HepG2 (cell line): ENCODE measurements around the gene ANXA5. TPM values are rescaled to one million over a fixed set of nuclear protein-coding genes. Genes with fewer than 3 reads are reported as not detected.

ENCODE experiments used
- ATAC-seq: fragments of 200-7000 bp; cut with Tn5 transposase; 3 replicates; pipeline ENCODE4 v1.9.1; 2020; ENCODE audit warnings: mild to moderate bottlenecking, moderate library complexity
- Bru-seq: library from RNA; stranded (reverse); fragments of 400-500 nt; gene quantifications from one replicate; lab custom pipeline; 2021; lab: Mats Ljungman, UMichigan
- BruChase-seq, 2 experiments: library from RNA; stranded (reverse); fragments of 400-500 nt; gene quantifications; one replicate each; lab custom pipeline; 2021; lab: Mats Ljungman, UMichigan
- BruUV-seq: library from RNA; stranded (reverse); fragments of 400-500 nt; replicated peaks from 2 replicates; lab custom pipeline; 2021; lab: Mats Ljungman, UMichigan
- CTCF ChIA-PET: fragments of 300-600 bp; formaldehyde crosslinking; extraction: SDS; loops from one replicate; lab custom pipeline; 2021; ENCODE audit warnings: low total read pairs, inconsistent platforms, low intra/inter-chr PET ratio; lab: Yijun Ruan, JAX
- POLR2A ChIA-PET: fragments of 350-600 bp; sonication (Branson Sonifier 250); formaldehyde crosslinking; loops from one replicate; lab custom pipeline; 2020; ENCODE audit warnings: antibody characterized with exemption, inconsistent platforms; lab: Yijun Ruan, JAX
- DNase-seq: peaks from one replicate; pipeline ENCODE4 v3.0.0-alpha.2; 2015; ENCODE audit warnings: low spot score
- FAIRE-seq: peaks from 3 replicates; lab custom pipeline; 2011; peaks lifted over from hg19 to GRCh38; lab: Jason Lieb, UNC
- H2AFZ ChIP-seq: one replicate; pipeline ENCODE4 v1.6.1; 2011; ENCODE audit warnings: low read length, inconsistent platforms
- H3K27ac ChIP-seq: fragments of 300-600 bp; 3 replicates; pipeline ENCODE4 v1.8.0; 2011; ENCODE audit warnings: mixed run types, mild to moderate bottlenecking, mixed read lengths, low read length, inconsistent platforms; ENCODE audit not compliant: insufficient read depth; ENCODE audit errors: extremely low read length
- H3K27me3 ChIP-seq, 2 experiments: fragments of 200-600 bp in 1 of 2; 2 replicates in 1 of 2; 3 replicates in 1 of 2; pipeline versions ENCODE4 v1.6.0 to v1.8.0; 2011; ENCODE audit warnings: low read length in 2 of 2, mild to moderate bottlenecking in 2 of 2, moderate library complexity in 2 of 2, inconsistent platforms in 1 of 2; ENCODE audit not compliant: insufficient read depth in 2 of 2, control insufficient read depth in 1 of 2
- H3K36me3 ChIP-seq, 2 experiments: fragments of 200-600 bp in 1 of 2; replicated peaks in 1 of 2; 2 replicates in 1 of 2; 3 replicates in 1 of 2; pipeline versions ENCODE4 v1.5.1 to v1.8.0; 2011; ENCODE audit warnings: low read length in 2 of 2, inconsistent platforms in 1 of 2; ENCODE audit not compliant: insufficient read depth in 2 of 2, control insufficient read depth in 1 of 2
- H3K4me1 ChIP-seq: 2 replicates; pipeline ENCODE4 v1.5.1; 2012; ENCODE audit warnings: low read length, inconsistent platforms; ENCODE audit not compliant: insufficient read depth
- H3K4me2 ChIP-seq: 2 replicates; pipeline ENCODE4 v1.6.0; 2011; ENCODE audit warnings: low read depth, low read length, inconsistent platforms
- H3K4me3 ChIP-seq, 3 experiments: fragments of 200-600 bp in 1 of 3; sonication (generic), shearing (Covaris generic) in 1 of 3; replicated peaks in 1 of 3; 2 replicates each; pipeline ENCODE4 v1.5.1; 2011 to 2016; ENCODE audit warnings: low read length in 3 of 3, inconsistent platforms in 2 of 3, low read depth in 2 of 3, mild to moderate bottlenecking in 2 of 3, control low read depth in 1 of 3, mixed read lengths in 1 of 3; ENCODE audit not compliant: insufficient read depth in 1 of 3
- H3K79me2 ChIP-seq: one replicate; pipeline ENCODE4 v1.6.1; 2011; ENCODE audit warnings: low read length, inconsistent platforms; ENCODE audit not compliant: insufficient read depth
- H3K9ac ChIP-seq: 2 replicates; pipeline ENCODE4 v1.6.0; 2011; ENCODE audit warnings: mild to moderate bottlenecking, low read depth, low read length, inconsistent platforms; ENCODE audit not compliant: insufficient read depth
- H3K9me3 ChIP-seq: 2 replicates; pipeline ENCODE4 v1.5.1; 2012; ENCODE audit warnings: mild to moderate bottlenecking, low read length
- H4K20me1 ChIP-seq: 2 replicates; pipeline ENCODE4 v1.6.0; 2011; ENCODE audit warnings: inconsistent platforms, mild to moderate bottlenecking, low read length, moderate library complexity; ENCODE audit not compliant: insufficient read depth
- ATM ChIP-seq: fragments of 450-650 bp; IDR thresholded peaks from 2 replicates; pipeline ENCODE4 v1.7.1; 2017; ENCODE audit warnings: mild to moderate bottlenecking, borderline replicate concordance
- CC2D1A ChIP-seq: sonication (generic); formaldehyde crosslinking; IDR thresholded peaks from 2 replicates; pipeline ENCODE4 v1.8.1; 2023; ENCODE audit warnings: mild to moderate bottlenecking, missing genetic modification reagents
- DRAP1 ChIP-seq: IDR thresholded peaks from 2 replicates; pipeline ENCODE4 v1.6.1; 2016; ENCODE audit warnings: missing genetic modification reagents, missing compliant biosample characterization
- IKZF1 ChIP-seq: fragments of 450-650 bp; IDR thresholded peaks from 2 replicates; pipeline ENCODE4 v1.7.1; 2016
- KAT2B ChIP-seq: fragments of 150-350 bp; IDR thresholded peaks from 2 replicates; pipeline ENCODE4 v1.6.1; 2014; ENCODE audit warnings: low read depth, low read length, borderline replicate concordance
- KLF11 ChIP-seq: IDR thresholded peaks from 2 replicates; pipeline ENCODE4 v1.6.1; 2016; ENCODE audit warnings: missing compliant biosample characterization
- KMT2A ChIP-seq: sonication (generic); formaldehyde crosslinking; IDR thresholded peaks from 2 replicates; pipeline ENCODE4 v1.4.0; 2020; ENCODE audit warnings: missing genetic modification reagents
- LCORL ChIP-seq, 2 experiments: fragments of 450-650 bp in 1 of 2; sonication (generic) in 1 of 2; formaldehyde crosslinking in 1 of 2; IDR thresholded peaks; 2 replicates each; pipeline versions ENCODE4 v1.5.0 to v1.6.1; 2017 to 2020; ENCODE audit warnings: antibody characterized with exemption in 1 of 2, missing genetic modification reagents in 1 of 2
- MYC ChIP-seq: sonication (generic); formaldehyde crosslinking; IDR thresholded peaks from 2 replicates; pipeline ENCODE4 v1.9.0; 2021; ENCODE audit warnings: missing genetic modification reagents, borderline replicate concordance
- PCBP1 ChIP-seq: fragments of 200-400 bp; formaldehyde crosslinking; IDR thresholded peaks from 2 replicates; pipeline ENCODE4 v1.6.1; 2017; ENCODE audit warnings: mild to moderate bottlenecking, low read depth, low read length, borderline replicate concordance
- SNAPC2 ChIP-seq: sonication (generic); formaldehyde crosslinking; IDR thresholded peaks from 2 replicates; pipeline ENCODE4 v1.8.1; 2022; ENCODE audit warnings: mild to moderate bottlenecking, missing genetic modification reagents
- SRSF1 ChIP-seq: fragments of 200-400 bp; formaldehyde crosslinking; optimal IDR thresholded peaks from 2 replicates; pipeline ENCODE3; 2017; ENCODE audit warnings: mild to moderate bottlenecking, low read depth, low read length, moderate library complexity
- SRSF4 ChIP-seq: fragments of 200-400 bp; formaldehyde crosslinking; IDR thresholded peaks from one replicate; pipeline ENCODE4 v1.6.1; 2018; ENCODE audit warnings: mild to moderate bottlenecking, low read depth, low read length, moderate library complexity; ENCODE audit not compliant: poor library complexity, severe bottlenecking
- ZNF24 ChIP-seq: fragments of 450-650 bp; IDR thresholded peaks from 2 replicates; pipeline ENCODE4 v1.6.1; 2017; ENCODE audit warnings: antibody characterized with exemption, mild to moderate bottlenecking
- WGBS: methylation state at CpG from one replicate; pipeline ENCODE4 v1.1.6; 2017; ENCODE audit warnings: low lambda C conversion rate; 5-methylcytosine and 5-hydroxymethylcytosine counted together
- in situ Hi-C: cut with HindIII; loops from 2 replicates; pipeline ENCODE4 v1.10.0; 2017; ENCODE audit warnings: low pct_unique_long_range_greater_than_20kb; ENCODE audit not compliant: extremely low pct_ligation_motif_present
- intact Hi-C: fragments of 100-400 bp; cut with micrococcal nuclease; formaldehyde crosslinking; loops from one replicate; pipeline ENCODE4 v1.10.0; 2022; ENCODE audit not compliant: unreplicated experiment
- long read RNA-seq, 2 experiments: library from RNA in 1 of 2; library from polyadenylated mRNA in 1 of 2; stranded (forward) in 1 of 2; unstranded in 1 of 2; transcript quantifications; one replicate each; pipeline ENCODE4 v2.0.0, GENCODE V29; 2019 to 2022
- polyA minus RNA-seq, 3 experiments: library from RNA; depleted of rRNA, polyadenylated mRNA; stranded (reverse); fragments of >200 nt; gene quantifications; 2 replicates each; pipeline ENCODE4 v1.2.3, GENCODE V29; 2011; ENCODE audit warnings: low replicate concordance in 1 of 3
- polyA plus RNA-seq, 8 experiments: library from polyadenylated mRNA; depleted of rRNA in 3 of 8; stranded (reverse) in 7 of 8; unstranded in 1 of 8; fragments of >200 nt; fragmentation: Illumina TruSeq in 4 of 8; extraction: Trizol in 4 of 8; gene quantifications; 2 replicates each; pipeline versions ENCODE4 v1.2.1 to v1.2.3, GENCODE V29; 2011 to 2016; ENCODE audit warnings: low read depth in 4 of 8, missing spikeins in 1 of 8, mixed read lengths in 1 of 8; ENCODE audit not compliant: insufficient read depth in 1 of 8
- total RNA-seq, 5 experiments: library from RNA; depleted of rRNA; stranded (reverse); fragments of >200 nt; fragmentation: Illumina TruSeq; extraction: Trizol; gene quantifications; 2 replicates each; pipeline ENCODE4 v1.2.3, GENCODE V29; 2016; ENCODE audit warnings: low read depth in 1 of 5
- TF ChIP-seq, protein P1 (sequence below): sonication (generic); formaldehyde crosslinking; IDR thresholded peaks from 2 replicates; pipeline ENCODE4 v1.4.0; 2020; ENCODE audit warnings: mild to moderate bottlenecking, missing genetic modification reagents
- TF ChIP-seq, protein P2 (sequence below): sonication (generic); formaldehyde crosslinking; IDR thresholded peaks from 2 replicates; pipeline ENCODE4 v1.5.0; 2020; ENCODE audit warnings: missing genetic modification reagents

ANXA5 gene
- total RNA-seq (2016; rRNA removed; fragmentation: Illumina TruSeq; extraction: Trizol), result 342 and 477 TPM in 2 replicates
- 45.6 and 47.1 TPM in 2 replicates for total RNA-seq (2016; cell fraction: cytosol; rRNA removed; fragmentation: Illumina TruSeq; extraction: Trizol; ENCODE audit: low read depth)
- 351 and 486 TPM in 2 replicates for total RNA-seq (2016; cell fraction: insoluble cytoplasmic fraction; rRNA removed; fragmentation: Illumina TruSeq; extraction: Trizol)
- total RNA-seq (2016; cell fraction: membrane; rRNA removed; fragmentation: Illumina TruSeq; extraction: Trizol), result 81.7 and 82.9 TPM in 2 replicates
- total RNA-seq (2016; cell fraction: nucleus; rRNA removed; fragmentation: Illumina TruSeq; extraction: Trizol), result 182 and 183 TPM in 2 replicates
- 175 and 209 TPM in 2 replicates for polyA plus RNA-seq (2011; rRNA removed)
- polyA plus RNA-seq (2011; cell fraction: cytosol; rRNA removed), result 161 and 205 TPM in 2 replicates
- 114 and 117 TPM in 2 replicates for polyA plus RNA-seq (2011; cell fraction: nucleus; rRNA removed)
- 231 and 245 TPM in 2 replicates for polyA plus RNA-seq (2012)
- polyA plus RNA-seq (2016; cell fraction: cytosol; fragmentation: Illumina TruSeq; extraction: Trizol; ENCODE audit: low read depth), result 37.2 and 41.9 TPM in 2 replicates
- 523 and 561 TPM in 2 replicates for polyA plus RNA-seq (2016; cell fraction: insoluble cytoplasmic fraction; fragmentation: Illumina TruSeq; extraction: Trizol; ENCODE audit: low read depth)
- polyA plus RNA-seq (2016; cell fraction: membrane; fragmentation: Illumina TruSeq; extraction: Trizol; ENCODE audit: low read depth), result 66.0 and 66.3 TPM in 2 replicates
- 239 and 250 TPM in 2 replicates for polyA plus RNA-seq (2016; cell fraction: nucleus; fragmentation: Illumina TruSeq; extraction: Trizol; ENCODE audit: insufficient read depth, low read depth)
- 105 and 156 TPM in 2 replicates for polyA minus RNA-seq (2011; rRNA and poly(A)+ RNA removed; ENCODE audit: low replicate concordance)
- 270 and 336 TPM in 2 replicates for polyA minus RNA-seq (2011; cell fraction: cytosol; rRNA and poly(A)+ RNA removed)
- 156 and 160 TPM in 2 replicates for polyA minus RNA-seq (2011; cell fraction: nucleus; rRNA and poly(A)+ RNA removed)
- Bru-seq, nascent RNA, result percentile 97 among the genes with signal in this experiment
- percentile 93 among the genes with signal in this experiment for BruChase-seq, experiment 1, labeled RNA remaining after a 6-hour chase
- percentile 94 among the genes with signal in this experiment for BruChase-seq, experiment 2, labeled RNA remaining after a 2-hour chase
- long read RNA-seq, experiment 1, transcript ANXA5-201 (13 exons, 1,762 nt), result major isoform, 428 of 532 reads
- long read RNA-seq, experiment 1, partial matches to known transcripts, result 85 of 532 reads
- long read RNA-seq, experiment 1, other reads (novel, unspliced or antisense), result 17 of 532 reads
- long read RNA-seq, experiment 2, transcript ANXA5-201 (13 exons, 1,762 nt), result major isoform, 183 of 302 reads
- long read RNA-seq, experiment 2, partial matches to known transcripts, result 51 of 302 reads
- long read RNA-seq, experiment 2, other reads (novel, unspliced or antisense), result 66 of 302 reads

- Histone ChIP-seq H3K4me2 (peak within 1 kb of the TSS; percentile 91), H2AFZ (peak within 1 kb of the TSS; percentile 77), H3K9ac (peak within 1 kb of the TSS; percentile 95), H3K4me3 (peak within 1 kb of the TSS; percentile 93 to 97 (median 97)), H3K79me2 (peaks cover 45% of the 10 kb centered on the region), H3K9me3 (no peaks in the 10 kb centered on the region), H4K20me1 (peaks cover 20% of the 10 kb centered on the region), H3K36me3 (no peaks in the 10 kb centered on the region), H3K27ac (peak within 1 kb of the TSS; percentile 89), H3K27me3 (peaks cover 0 to 15% of the 10 kb centered on the region in 2 experiments; a peak in 4 of 5 replicates), H3K4me1 (peaks cover 47% of the 10 kb centered on the region)
- no peak for FAIRE-seq
- ChIA-PET CTCF (interaction anchor here (1.0 kb wide), 2 partner anchors 30 kb away, joined by 3 to 4 read pairs; no protein-coding TSS in a partner anchor), POLR2A (interaction anchor here (0.7 to 2.0 kb wide), 12 partner anchors 12 to 127 kb away, joined by 3 to 38 read pairs (median 4); partner anchors contain the start of gene EXOSC9)
- in situ Hi-C loops (no loop called here), intact Hi-C loops (loop anchor here (1.0 to 5.0 kb wide), 2 partner anchors 29 to 175 kb away; partner anchors contain the start of gene BBS7)
- peak; percentile 96 for ATAC-seq
- WGBS, result 4% methylated on average over 7 of the region's 91 CpGs
- peak; percentile 63 for DNase-seq
- BruUV-seq, result no TSS peak
- no peak for TF ChIP-seq LCORL (IDR thresholded peaks at IDR 0.05)
- peak; percentile 45; the same call in 1 of the 2 replicates for TF ChIP-seq LCORL (CRISPR knock-in tag; IDR thresholded peaks at IDR 0.05)
- TF ChIP-seq PCBP1, result no peak
- peak; percentile 17; the same call in 1 of the 2 replicates for TF ChIP-seq KLF11 (CRISPR knock-in tag)
- peak; percentile 65 for TF ChIP-seq KMT2A (CRISPR knock-in tag)
- TF ChIP-seq SRSF1, result no peak
- no peak for TF ChIP-seq SRSF4
- TF ChIP-seq ZNF24, result no peak
- TF ChIP-seq, protein P1, sequence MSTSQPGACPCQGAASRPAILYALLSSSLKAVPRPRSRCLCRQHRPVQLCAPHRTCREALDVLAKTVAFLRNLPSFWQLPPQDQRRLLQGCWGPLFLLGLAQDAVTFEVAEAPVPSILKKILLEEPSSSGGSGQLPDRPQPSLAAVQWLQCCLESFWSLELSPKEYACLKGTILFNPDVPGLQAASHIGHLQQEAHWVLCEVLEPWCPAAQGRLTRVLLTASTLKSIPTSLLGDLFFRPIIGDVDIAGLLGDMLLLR (CRISPR knock-in tag), result no peak
- no peak for TF ChIP-seq MYC (CRISPR knock-in tag)
- no peak for TF ChIP-seq CC2D1A
- TF ChIP-seq SNAPC2, result no peak
- TF ChIP-seq ATM, result no peak
- no peak for TF ChIP-seq KAT2B
- TF ChIP-seq DRAP1 (CRISPR knock-in tag), result no peak
- TF ChIP-seq, protein P2, sequence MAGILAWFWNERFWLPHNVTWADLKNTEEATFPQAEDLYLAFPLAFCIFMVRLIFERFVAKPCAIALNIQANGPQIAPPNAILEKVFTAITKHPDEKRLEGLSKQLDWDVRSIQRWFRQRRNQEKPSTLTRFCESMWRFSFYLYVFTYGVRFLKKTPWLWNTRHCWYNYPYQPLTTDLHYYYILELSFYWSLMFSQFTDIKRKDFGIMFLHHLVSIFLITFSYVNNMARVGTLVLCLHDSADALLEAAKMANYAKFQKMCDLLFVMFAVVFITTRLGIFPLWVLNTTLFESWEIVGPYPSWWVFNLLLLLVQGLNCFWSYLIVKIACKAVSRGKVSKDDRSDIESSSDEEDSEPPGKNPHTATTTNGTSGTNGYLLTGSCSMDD (CRISPR knock-in tag), result no peak
- no peak for TF ChIP-seq IKZF1
Observed at GRCh38 chr4:121696581-121697461, at the start of gene ANXA5. Gene ANXA5, minus strand, starts transcription at chr4:121696980. Its CDS starts 391 bp downstream, at chr4:121696589.
